ENCODE measurements around the gene TBL1X.
"Not testable (repeated sequence)": the region's sequence is repeated elsewhere in the genome, so short reads cannot be mapped to it uniquely, and the experiment has no call there.

GRCh38 chrX:9458034-9458433 lies 6.8 kb upstream of the TBL1X start:
- TF ChIP-seq POLR2A (IDR thresholded peaks at IDR 0.05; ENCODE audit: low read length); GATA1 (IDR thresholded peaks at IDR 0.05; ENCODE audit: low read depth, low read length): not testable (repeated sequence)
